GM21529 (cell line): ENCODE measurements around the gene HYCC2.
A peak's percentile ranks its signal among the peaks of the same experiment; 100 is the strongest.
"Not testable (repeated sequence)": the region's sequence is repeated elsewhere in the genome, so short reads cannot be mapped to it uniquely, and the experiment has no call there.

Source experiments
- ATAC-seq: cut with Tn5 transposase; IDR thresholded peaks from one replicate; pipeline ENCODE4 v1.9.1; 2021; ENCODE audit not compliant: unreplicated experiment

The HYCC2 gene

GRCh38 chr2:201073071-201073470, 1.6 kb upstream of the HYCC2 start:
- ATAC-seq: no peak

GRCh38 chr2:201072201-201072530, 695 bp upstream of the HYCC2 start:
- ATAC-seq: no peak

DNA sequence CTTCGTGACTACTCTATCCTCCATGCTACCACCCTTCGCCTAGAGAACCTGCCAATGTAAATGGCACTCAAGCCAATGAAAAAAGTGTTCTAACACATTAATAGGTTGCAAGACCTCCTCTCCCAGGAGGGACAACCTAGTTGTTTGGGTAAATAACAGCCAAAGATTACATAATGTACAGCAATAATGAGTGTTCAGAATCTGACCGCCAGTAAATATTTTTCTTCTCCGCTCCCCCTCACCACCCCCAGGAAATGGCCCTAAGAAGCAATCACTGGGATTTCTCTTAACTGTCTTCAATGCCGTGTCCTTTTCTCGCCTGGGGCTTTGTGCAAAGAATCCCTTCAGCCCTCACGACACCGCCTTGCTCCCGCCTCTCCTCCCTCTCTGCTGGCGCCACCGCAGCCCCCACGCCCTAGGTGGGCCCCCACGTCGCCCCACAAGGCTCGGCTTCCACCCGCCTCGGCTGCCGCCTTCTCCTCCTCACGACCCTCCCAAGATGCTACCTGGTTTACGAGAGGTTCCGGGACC, 458 bp downstream of the HYCC2 start:
- peak; percentile 18 for ATAC-seq

DNA sequence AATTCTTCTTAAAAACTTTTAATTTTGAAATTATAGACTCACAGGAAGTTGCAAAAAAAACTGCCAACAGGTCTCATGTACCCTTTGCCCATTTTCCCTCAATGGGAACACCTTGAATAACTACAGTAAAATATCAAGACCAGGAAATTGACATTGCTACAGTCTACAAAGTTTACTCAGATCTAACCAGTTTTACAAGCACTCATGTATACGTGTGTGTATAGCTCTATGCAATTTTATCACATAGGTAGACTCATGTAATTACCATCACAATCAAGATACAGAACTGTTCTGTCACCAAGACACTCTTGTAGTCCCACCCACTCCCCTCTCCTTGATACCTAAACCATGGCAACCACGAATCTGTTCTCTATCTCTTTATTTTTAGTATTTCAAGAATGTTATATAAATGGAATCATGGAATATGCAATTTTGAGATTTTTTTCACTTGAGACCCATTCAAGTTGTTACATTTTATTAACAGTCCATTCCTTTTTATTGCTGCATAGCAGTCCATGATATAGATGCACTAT, 6.6 kb downstream of the HYCC2 start:
- ATAC-seq: no peak

- not testable (repeated sequence) for ATAC-seq
Measured at GRCh38 chr2:201063516-201063915, 8.0 kb downstream of the HYCC2 start.

DNA sequence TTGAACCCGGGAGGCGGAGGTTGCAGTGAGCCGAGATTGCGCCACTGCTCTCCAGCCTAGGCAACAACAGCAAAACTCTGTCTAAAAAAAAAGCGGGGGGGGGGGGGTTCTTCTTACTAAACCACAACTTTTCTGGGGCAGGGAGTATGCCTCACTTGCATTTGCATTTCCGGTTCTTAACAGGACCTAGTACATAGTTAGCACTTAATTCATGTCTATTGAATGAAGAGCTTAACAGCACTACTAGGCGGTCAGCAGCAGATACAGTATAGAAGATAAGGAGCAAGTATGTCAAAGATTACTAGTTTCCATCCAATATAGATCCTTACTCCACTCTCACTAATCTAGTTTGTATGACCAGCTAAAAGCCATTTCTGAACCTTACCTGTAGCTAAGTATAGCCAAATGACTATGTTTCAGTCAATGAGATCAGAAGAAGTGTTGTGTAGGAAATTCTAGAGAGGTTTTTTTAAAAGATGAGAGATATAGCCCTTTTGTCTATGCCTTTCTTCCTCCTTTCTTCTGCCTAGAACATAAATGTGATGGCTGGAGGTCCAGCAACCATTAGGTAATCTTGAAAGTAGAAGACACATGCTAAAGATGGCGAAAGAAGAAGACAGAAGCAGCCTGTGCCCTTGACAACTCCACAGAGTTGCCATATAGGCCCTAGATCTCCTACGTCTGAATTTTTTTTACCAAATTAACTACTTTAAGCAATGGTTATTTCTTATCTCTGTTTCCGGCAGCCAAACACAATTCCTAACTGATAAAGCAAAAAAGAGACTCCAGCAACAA, 11.3 kb downstream of the HYCC2 start:
- peak; percentile 57 for ATAC-seq

DNA sequence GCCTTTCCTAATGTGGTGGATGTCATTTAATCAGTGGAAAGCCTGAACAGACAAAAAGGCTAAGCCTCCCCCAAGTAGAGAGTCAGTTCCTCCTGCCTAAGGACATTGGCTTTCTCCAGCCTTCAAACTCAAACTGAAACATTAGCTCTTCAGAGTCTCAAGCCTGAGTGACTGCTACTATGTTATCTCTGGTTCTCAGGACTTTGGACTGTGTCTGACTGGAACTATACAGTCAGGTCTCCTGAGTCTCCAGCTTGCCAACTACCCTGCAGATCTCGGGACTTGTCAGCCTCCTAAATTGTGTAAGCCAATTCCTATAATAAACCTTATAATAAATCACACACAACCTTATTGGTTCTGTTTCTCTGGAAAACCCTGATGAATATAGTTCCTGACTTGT, 12.6 kb downstream of the HYCC2 start:
- no peak for ATAC-seq

DNA sequence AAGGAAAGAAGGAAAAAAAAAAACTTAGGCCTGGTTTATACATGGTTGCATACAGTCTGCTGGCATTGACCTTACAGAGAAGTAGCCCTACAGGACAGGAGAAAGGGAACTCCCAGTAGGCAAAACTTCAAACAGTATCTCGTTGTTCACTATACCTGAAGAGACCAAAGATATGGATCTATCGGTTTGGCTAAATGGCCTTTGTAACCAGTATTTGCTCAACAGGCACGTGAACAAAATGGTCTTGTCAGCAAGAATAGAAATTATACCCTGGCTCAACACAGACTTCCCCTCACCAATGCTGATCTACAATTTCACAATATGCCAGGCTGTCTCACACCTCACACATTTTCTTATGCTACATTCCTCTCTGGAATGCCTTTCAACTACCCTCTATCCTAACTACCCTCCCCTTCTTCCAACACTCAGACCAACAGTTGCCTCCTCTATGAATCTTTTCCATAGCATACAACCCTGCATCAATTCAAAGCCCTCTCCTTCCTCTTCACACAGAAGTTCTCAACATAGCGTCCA, 13.7 kb downstream of the HYCC2 start:
- no peak for ATAC-seq

DNA sequence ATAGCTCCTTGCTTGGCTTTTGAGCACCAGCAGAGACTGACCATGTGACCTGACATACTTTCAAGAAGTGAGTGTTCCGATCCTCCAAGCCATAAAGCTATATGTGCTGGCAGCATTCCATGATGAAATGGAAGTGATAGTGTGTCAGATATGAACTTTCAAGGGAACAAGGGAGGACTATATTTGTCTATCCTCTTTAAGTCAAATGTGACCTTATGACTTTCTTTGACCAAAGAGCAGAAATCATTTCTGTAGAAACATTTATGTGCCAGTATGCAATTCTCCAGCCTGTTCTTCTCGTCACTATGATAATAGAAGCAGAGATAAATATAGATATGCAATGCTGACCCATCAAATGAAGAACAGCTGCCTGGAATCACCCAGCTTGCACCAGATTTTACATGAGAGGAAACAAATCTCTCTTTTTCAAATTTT, 14.4 kb downstream of the HYCC2 start:
- ATAC-seq: no peak

GRCh38 chr2:201049455-201049854, 22.0 kb downstream of the HYCC2 start:
- ATAC-seq: no peak

- no peak for ATAC-seq
Measured at GRCh38 chr2:201046881-201047280, 24.6 kb downstream of the HYCC2 start.

GRCh38 chr2:201043050-201043449, 28.4 kb downstream of the HYCC2 start:
- not testable (repeated sequence) for ATAC-seq

GRCh38 chr2:201042451-201042850, 29.0 kb downstream of the HYCC2 start:
- ATAC-seq: not testable (repeated sequence)

DNA sequence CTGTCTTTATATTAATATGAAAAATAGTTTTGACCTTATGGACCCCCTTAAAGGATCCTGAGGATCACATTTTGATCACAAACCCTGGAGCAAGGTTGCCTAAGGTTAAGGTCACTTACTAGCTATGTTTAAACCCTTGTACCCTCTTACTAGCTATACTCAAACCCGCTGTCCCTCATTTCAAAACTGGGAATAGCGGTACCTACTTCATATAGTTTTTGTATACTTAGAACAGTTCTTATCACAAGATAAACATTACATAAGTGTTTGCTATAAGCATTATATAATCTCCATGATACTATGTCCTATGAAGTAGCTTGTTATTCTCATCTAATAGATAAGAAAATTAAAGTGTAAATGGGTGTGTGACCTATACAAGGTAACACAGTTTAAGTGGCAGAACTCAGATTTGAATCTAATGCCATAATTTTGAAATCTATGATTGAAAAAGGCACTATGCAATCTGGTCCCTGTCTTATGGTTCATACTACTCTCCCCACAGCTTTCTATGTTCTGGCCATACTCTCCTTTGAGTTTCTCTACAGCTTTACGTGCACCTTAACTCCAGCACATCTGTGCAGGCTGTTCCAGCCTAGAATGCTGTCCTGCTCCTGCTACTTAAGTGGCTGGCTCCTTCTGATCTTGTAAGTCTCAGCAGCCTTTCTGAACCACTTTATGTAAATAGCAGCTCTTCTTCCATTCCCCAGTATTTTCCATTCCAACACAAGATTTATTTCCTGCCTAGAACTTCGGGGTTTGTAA, 30.4 kb downstream of the HYCC2 start:
- ATAC-seq: no peak

DNA sequence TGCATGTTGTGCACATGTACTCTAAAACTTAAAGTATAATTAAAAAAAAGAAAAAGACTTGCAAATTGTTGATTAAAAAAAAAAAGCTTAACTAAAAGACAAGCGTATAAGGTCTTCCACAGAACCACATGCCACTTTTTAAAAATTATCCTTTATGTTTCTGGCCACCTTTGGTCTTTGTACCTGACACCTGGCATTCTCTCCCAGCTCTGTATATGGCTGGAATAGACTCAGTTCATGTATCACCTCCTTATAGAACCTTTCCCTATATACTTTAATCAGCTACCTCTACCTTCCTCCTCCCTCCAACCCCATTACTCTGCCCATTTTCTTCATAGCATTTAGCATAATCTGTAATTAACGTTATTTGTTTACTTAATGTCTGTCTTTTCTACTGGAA, 32.6 kb downstream of the HYCC2 start:
- no peak for ATAC-seq

- not testable (repeated sequence) for ATAC-seq
Measured at GRCh38 chr2:201038361-201038760, 33.1 kb downstream of the HYCC2 start.

DNA sequence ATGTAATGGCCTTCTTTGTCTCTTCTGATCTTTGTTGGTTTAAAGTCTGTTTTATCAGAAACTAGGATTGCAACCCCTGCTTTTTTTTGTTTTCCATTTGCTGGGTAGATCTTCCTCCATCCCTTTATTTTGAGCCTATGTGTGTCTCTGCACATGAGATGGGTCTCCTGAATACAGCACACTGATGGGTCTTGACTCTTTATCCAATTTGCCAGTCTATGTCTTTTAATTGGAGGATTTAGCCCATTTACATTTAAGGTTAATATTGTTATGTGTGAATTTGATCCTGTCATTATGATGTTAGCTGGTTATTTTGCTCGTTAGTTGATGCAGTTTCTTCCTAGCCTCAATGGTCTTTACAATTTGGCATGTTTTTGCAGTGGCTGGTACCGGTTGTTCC, 37.1 kb downstream of the HYCC2 start:
- not testable (repeated sequence) for ATAC-seq

DNA sequence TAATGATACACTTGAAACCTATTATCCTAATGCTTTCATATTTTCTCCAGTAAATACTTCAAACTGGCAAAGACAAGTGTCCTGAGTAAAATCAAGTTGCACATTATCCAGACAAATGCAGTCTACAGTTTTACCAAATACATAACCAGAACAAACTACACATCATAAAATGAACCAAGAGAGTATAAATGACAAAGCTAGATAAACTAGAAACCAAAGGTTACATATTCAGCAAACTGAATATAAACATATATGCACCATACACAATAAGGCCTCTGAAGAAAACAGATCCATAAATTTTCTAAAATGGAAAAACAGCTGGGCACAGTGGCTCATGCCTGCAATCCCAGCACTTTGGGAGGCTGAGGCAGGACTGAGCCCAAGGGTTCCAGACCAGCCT, 47.0 kb downstream of the HYCC2 start:
- ATAC-seq: no peak

GRCh38 chr2:201021914-201022313, 49.6 kb downstream of the HYCC2 start:
- no peak for ATAC-seq
